Endodermal cell (in vitro differentiated cells): ENCODE results near the gene MEIKIN. TPM values are rescaled to one million over a fixed set of nuclear protein-coding genes. Genes with fewer than 3 reads are reported as not detected.
"Not testable (repeated sequence)": the region's sequence is repeated elsewhere in the genome, so short reads cannot be mapped to it uniquely, and the experiment has no call there.

Source experiments
- DNase-seq: peaks from one replicate; pipeline ENCODE4 v3.0.0-alpha.2; 2017
- H3K27ac ChIP-seq: 2 replicates; pipeline ENCODE4 v1.5.1; 2013; ENCODE audit warnings: mild to moderate bottlenecking, low read depth, low read length, moderate library complexity
- H3K27me3 ChIP-seq: 2 replicates; pipeline ENCODE4 v1.6.1; 2013; ENCODE audit warnings: mild to moderate bottlenecking, low read length, moderate library complexity; ENCODE audit not compliant: insufficient read depth, control insufficient read depth, poor library complexity, severe bottlenecking
- H3K36me3 ChIP-seq: 2 replicates; pipeline ENCODE4 v1.7.0; 2013; ENCODE audit warnings: mild to moderate bottlenecking, low read length, moderate library complexity; ENCODE audit not compliant: control insufficient read depth, insufficient read depth
- H3K4me1 ChIP-seq: one replicate; pipeline ENCODE4 v1.7.0; 2013; ENCODE audit warnings: low read length; ENCODE audit not compliant: control insufficient read depth, insufficient read depth
- H3K4me3 ChIP-seq: 2 replicates; pipeline ENCODE4 v1.5.1; 2013; ENCODE audit warnings: mild to moderate bottlenecking, low read length, moderate library complexity
- H3K9ac ChIP-seq: 2 replicates; pipeline ENCODE4 v1.6.1; 2013; ENCODE audit warnings: mild to moderate bottlenecking, low read length, moderate library complexity; ENCODE audit not compliant: poor library complexity, severe bottlenecking; ENCODE audit errors: extremely low read depth
- H3K9me3 ChIP-seq: 2 replicates; pipeline ENCODE4 v1.6.1; 2013; ENCODE audit warnings: mild to moderate bottlenecking, low read length, moderate library complexity; ENCODE audit not compliant: control insufficient read depth
- H3K27ac Mint-ChIP-seq: 2 replicates; pipeline ENCODE4 v1.8.0; 2020; ENCODE audit warnings: mixed read lengths
- H3K27me3 Mint-ChIP-seq: 2 replicates; pipeline ENCODE4 v1.8.0; 2021; ENCODE audit warnings: mild to moderate bottlenecking, mixed read lengths; ENCODE audit not compliant: insufficient read depth
- H3K36me3 Mint-ChIP-seq: 2 replicates; pipeline ENCODE4 v1.8.0; 2020; ENCODE audit warnings: low read depth, mixed read lengths
- H3K4me1 Mint-ChIP-seq: 2 replicates; pipeline ENCODE4 v1.8.0; 2020; ENCODE audit warnings: mixed read lengths
- H3K4me3 Mint-ChIP-seq: 2 replicates; pipeline ENCODE4 v1.8.0; 2020; ENCODE audit warnings: mild to moderate bottlenecking, moderate library complexity, mixed read lengths
- H3K9me3 Mint-ChIP-seq: 2 replicates; pipeline ENCODE4 v1.8.0; 2020; ENCODE audit warnings: mild to moderate bottlenecking, mixed read lengths
- CTCF ChIP-seq: fragments of 200-600 bp; sonication (generic); conservative IDR thresholded peaks from 2 replicates; pipeline ENCODE4 v1.5.0; 2021; ENCODE audit warnings: antibody characterized with exemption, mild to moderate bottlenecking
- WGBS, 2 experiments: methylation state at CpG; one replicate each; pipeline versions ENCODE4 v1.1.5 to v1.1.7; 2013; ENCODE audit warnings: missing lambda C conversion rate in 2 of 2, mixed read lengths in 1 of 2; ENCODE audit not compliant: insufficient coverage in 1 of 2, insufficient read length in 1 of 2; 5-methylcytosine and 5-hydroxymethylcytosine counted together
- total RNA-seq, 2 donors: library from RNA; stranded (reverse); fragmentation: NEBNext Ultra II Directional in 1 of 2; extraction: Animal tissue kit (Norgen Biotek cat#: 25700) in 1 of 2; gene quantifications; 2 replicates in 1 of 2; 3 replicates in 1 of 2; pipeline ENCODE4 v1.2.1, GENCODE V29; 2021

Gene MEIKIN
- total RNA-seq, 2 donors from 2014 or later, result not detected

GRCh38 chr5:131914472-131914871 lies 31.0 kb downstream of the MEIKIN start:
- Mint-ChIP-seq H3K4me1 (no peaks in the 10 kb centered on the region), H3K4me3 (no peak overlapping the region), H3K9me3 (no peaks in the 10 kb centered on the region), H3K27ac (no peak overlapping the region), H3K27me3 (no peaks in the 10 kb centered on the region), H3K36me3 (no peaks in the 10 kb centered on the region)
- H3K36me3 ChIP-seq, result no peaks in the 10 kb centered on the region
- no peaks in the 10 kb centered on the region for H3K4me1 ChIP-seq
- no peaks in the 10 kb centered on the region for H3K27me3 ChIP-seq
- no peaks in the 10 kb centered on the region for H3K9me3 ChIP-seq
- no peak overlapping the region for H3K27ac ChIP-seq
- no peak for DNase-seq
- H3K9ac ChIP-seq, result no peak overlapping the region
- H3K4me3 ChIP-seq, result no peak overlapping the region
- no peak for TF ChIP-seq CTCF

GRCh38 chr5:131913603-131914002 lies 31.9 kb downstream of the MEIKIN start:
- Mint-ChIP-seq H3K4me3 (no peak overlapping the region), H3K27ac (no peak overlapping the region), H3K27me3 (no peaks in the 10 kb centered on the region), H3K36me3 (no peaks in the 10 kb centered on the region), H3K4me1 (no peaks in the 10 kb centered on the region), H3K9me3 (no peaks in the 10 kb centered on the region)
- H3K4me1 ChIP-seq, result no peaks in the 10 kb centered on the region
- no peak for TF ChIP-seq CTCF
- H3K27ac ChIP-seq, result no peak overlapping the region
- no peak overlapping the region for H3K4me3 ChIP-seq
- no peak overlapping the region for H3K9ac ChIP-seq
- WGBS, 2 experiments, result 78 to 79% methylated on average over 2 to 3 of the region's 3 CpGs
- no peaks in the 10 kb centered on the region for H3K9me3 ChIP-seq
- no peak for DNase-seq
- no peaks in the 10 kb centered on the region for H3K36me3 ChIP-seq
- H3K27me3 ChIP-seq, result no peaks in the 10 kb centered on the region

- peaks cover 31% of the 10 kb centered on the region for H3K9me3 Mint-ChIP-seq
- no peaks in the 10 kb centered on the region for H3K9me3 ChIP-seq
- H3K4me3 ChIP-seq, result no peak overlapping the region
- no peak for TF ChIP-seq CTCF
- H3K27ac ChIP-seq, result no peak overlapping the region
- no peak overlapping the region for H3K27ac Mint-ChIP-seq
- H3K36me3 ChIP-seq, result no peaks in the 10 kb centered on the region
- no peaks in the 10 kb centered on the region for H3K4me1 ChIP-seq
- 66% methylated on average over 2 of the region's 2 CpGs; no CpG with 5 or more reads in 1 of the 2 experiments for WGBS, 2 experiments
- H3K27me3 ChIP-seq, result no peaks in the 10 kb centered on the region
- no peak overlapping the region for H3K4me3 Mint-ChIP-seq
- DNase-seq, result no peak
- no peaks in the 10 kb centered on the region for H3K4me1 Mint-ChIP-seq
- no peak overlapping the region for H3K9ac ChIP-seq
- no peaks in the 10 kb centered on the region for H3K36me3 Mint-ChIP-seq
- H3K27me3 Mint-ChIP-seq, result peaks cover 3% of the 10 kb centered on the region
These were observed 38.8 kb downstream of the MEIKIN start for GRCh38 chr5:131906668-131907067.

- not testable (repeated sequence) for H3K4me3 ChIP-seq, H3K36me3 Mint-ChIP-seq, H3K4me1 Mint-ChIP-seq, H3K9me3 ChIP-seq, H3K4me3 Mint-ChIP-seq, H3K36me3 ChIP-seq, H3K27me3 Mint-ChIP-seq, H3K9ac ChIP-seq, H3K27ac Mint-ChIP-seq, H3K27ac ChIP-seq, H3K27me3 ChIP-seq, DNase-seq, H3K4me1 ChIP-seq
- WGBS, 2 experiments, result no CpG with 5 or more reads among the region's 1 CpG
- peaks cover 39% of the 10 kb centered on the region for H3K9me3 Mint-ChIP-seq
These were observed 43.2 kb downstream of the MEIKIN start for GRCh38 chr5:131902266-131902665.
